Measurements from ENCODE around the gene SEZ6L2.
"Not testable (repeated sequence)": the region's sequence is repeated elsewhere in the genome, so short reads cannot be mapped to it uniquely, and the experiment has no call there.

SEZ6L2 gene

GRCh38 chr16:29899516-29900101 is at the start of gene SEZ6L2:
Gene SEZ6L2 (minus strand): TSS chr16:29899550. CDS start chr16:29899019, 531 bp downstream.
- peak; percentile 91 for DNase-seq

DNA sequence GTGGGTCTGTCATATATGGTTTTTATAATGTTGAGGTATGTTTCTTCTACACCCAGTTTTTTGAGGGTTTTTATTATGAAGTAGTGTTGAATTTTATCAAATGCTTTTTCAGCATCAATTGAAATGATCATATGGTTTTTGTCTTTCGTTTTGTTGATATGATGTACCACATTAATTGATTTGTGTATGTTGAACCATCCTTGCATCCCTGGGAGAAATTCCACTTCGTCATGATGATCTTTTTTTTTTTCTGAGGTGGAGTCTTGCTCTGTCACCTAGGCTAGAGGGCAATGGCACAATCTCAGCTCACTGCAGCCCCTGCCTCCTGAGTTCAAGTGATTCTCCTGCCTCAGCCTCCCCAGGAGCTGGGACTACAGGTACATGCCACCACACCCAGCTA is 48.5 kb upstream of the SEZ6L2 start:
- no peak for DNase-seq

DNA sequence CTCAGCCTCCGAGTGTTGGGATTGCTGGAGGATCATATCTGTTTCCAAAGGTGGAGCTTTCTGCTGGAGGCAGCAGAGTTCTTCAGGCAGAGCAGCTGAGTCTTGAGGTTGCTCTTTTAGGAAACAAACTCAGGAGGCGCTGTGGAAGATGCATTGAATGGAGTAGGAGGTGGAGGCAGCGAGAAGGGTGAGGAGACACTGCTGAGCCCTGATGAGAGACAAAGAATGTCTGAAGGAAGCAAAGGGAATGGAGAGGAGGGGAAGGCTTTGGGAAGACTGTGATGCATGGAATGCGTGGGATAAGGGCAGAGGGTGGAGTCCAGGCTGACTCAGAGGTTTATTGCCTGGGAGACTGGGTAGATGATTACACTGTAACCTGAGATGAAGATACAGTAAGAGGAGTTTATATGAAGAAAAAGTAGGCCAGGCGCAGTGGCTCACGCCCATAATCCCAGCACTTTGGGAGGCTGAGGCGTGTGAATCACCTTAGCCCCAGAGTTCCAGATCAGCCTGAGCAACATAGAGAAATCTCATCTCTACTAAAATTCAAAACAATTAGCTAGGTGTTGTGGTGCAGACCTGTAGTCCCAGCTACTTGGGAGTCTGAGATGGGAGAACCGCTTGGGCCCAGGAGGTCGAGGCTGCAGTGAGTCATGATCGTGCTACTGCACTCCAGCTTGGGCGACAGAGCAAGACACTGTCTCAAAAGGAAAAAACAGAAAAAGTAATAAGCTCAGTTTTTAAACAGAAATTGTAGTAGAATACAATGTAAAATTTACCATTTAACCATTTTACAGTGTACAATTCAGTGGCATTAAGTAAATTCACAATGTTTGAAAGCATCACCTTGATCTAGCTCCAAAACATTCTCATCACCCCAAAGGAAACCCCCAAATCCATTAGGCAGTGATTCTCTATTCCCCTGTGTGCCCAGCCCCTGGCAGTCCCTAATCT is 44.8 kb upstream of the SEZ6L2 start:
- no peak for DNase-seq

DNA sequence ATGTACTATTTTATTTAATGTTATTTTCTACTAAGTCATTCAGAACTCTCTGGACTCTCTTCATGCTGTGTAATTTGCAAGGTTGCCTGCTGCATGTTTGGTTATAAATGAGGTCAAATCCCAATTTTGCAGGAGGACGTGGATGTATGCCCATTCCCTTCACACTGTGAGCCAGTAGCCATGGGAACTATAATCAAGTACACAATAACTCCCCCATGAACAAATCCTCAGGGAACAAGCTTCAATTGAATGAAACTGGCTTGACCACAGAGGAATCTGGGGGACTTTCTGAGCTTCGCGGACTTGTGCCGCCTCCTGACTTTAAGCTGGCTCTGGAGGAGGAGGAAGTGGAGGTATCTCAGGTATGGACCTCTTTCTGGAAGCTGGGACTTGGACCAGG is 41.3 kb upstream of the SEZ6L2 start:
- DNase-seq = no peak

DNA sequence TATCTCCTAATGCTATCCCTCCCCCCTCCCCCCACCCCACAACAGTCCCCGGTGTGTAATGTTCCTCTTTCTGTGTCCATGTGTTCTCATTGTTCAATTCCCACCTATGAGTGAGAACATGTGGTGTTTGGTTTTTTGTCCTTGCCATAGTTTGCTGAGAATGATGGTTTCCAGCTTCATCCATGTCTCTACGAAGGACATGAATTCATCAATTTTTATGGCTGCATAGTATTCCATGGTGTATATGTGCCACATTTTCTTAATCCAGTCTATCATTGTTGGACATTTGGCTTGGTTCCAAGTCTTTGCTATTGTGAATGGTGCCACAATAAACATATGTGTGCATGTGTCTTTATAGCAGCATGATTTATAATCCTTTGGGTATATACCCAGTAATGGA is 32.4 kb upstream of the SEZ6L2 start:
- DNase-seq = not testable (repeated sequence)

- no peak for DNase-seq
Observed at GRCh38 chr16:29927070-29927905, 27.9 kb upstream of the SEZ6L2 start.

DNA sequence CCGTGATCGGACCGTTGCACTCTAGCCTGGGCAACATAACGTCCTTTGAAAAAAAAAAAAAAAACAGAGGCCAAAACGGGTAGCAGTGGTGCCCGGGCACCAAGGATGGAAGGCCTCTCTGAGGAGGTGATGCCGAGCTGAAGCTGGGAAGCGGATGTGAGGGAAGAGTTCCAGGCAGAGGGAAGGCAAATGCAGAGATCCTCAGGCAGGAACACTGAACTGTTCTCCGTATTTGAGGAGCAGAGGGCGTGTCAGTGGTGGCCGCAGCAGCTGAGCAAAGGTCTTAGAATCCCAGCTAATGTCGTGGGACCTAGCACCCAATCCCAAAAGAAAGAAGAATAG is 27.3 kb upstream of the SEZ6L2 start:
- no peak for DNase-seq

GRCh38 chr16:29925781-29926710 is 26.7 kb upstream of the SEZ6L2 start, which contains the start of gene KCTD13:
Gene KCTD13 (minus strand): TSS chr16:29926226. CDS start chr16:29926033, 193 bp downstream.
- peak; percentile 50 for DNase-seq

- no peak for DNase-seq
Observed at GRCh38 chr16:29925105-29925756, 25.9 kb upstream of the SEZ6L2 start.

DNA sequence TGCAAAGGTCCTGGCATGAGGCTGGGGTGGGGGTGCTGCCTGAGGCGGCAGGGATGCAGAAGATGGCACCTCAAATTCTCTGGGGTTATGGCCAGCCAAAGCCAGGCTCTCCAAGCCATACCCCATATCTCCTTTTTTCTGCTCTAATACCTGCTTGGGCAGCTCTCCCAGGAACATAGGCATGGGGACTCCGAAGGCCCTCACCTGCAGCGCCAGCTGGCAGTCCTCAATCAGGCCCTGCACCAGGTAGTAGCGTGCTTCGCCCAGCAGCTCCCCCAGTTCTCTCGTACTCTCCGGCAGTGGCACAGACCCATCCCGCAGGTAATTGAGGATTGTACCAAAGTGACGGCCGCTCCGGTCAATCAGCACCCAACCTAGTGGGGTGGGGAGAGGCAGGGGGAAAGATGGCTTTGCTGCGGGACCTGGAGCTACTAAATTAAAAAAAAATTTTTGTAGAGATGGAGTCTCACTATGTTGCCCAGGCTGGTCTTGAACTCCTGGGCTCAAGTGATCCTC is 23.7 kb upstream of the SEZ6L2 start:
- no peak for DNase-seq

GRCh38 chr16:29922326-29922725 is 23.0 kb upstream of the SEZ6L2 start:
- DNase-seq = no peak

DNA sequence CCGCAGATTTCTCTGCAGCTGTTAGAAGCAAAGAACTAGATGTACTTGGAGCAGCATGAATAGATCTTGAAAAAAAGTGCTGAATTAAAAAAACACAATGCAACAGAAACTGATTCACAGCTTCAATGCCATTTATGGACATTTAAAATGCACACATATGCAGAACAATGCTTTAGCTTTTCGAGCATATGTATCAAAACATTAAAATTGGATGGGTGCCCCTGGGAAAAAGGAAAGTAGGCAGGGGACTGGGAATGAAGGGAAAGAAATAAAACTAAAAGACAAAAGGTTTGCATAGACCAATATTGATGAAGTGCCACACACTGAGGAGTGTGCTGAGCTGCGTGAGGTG is 21.7 kb upstream of the SEZ6L2 start:
- no peak for DNase-seq

GRCh38 chr16:29920288-29921033 is 21.1 kb upstream of the SEZ6L2 start:
- no peak for DNase-seq

- no peak for DNase-seq
Observed at GRCh38 chr16:29916979-29917378, 17.6 kb upstream of the SEZ6L2 start.

DNA sequence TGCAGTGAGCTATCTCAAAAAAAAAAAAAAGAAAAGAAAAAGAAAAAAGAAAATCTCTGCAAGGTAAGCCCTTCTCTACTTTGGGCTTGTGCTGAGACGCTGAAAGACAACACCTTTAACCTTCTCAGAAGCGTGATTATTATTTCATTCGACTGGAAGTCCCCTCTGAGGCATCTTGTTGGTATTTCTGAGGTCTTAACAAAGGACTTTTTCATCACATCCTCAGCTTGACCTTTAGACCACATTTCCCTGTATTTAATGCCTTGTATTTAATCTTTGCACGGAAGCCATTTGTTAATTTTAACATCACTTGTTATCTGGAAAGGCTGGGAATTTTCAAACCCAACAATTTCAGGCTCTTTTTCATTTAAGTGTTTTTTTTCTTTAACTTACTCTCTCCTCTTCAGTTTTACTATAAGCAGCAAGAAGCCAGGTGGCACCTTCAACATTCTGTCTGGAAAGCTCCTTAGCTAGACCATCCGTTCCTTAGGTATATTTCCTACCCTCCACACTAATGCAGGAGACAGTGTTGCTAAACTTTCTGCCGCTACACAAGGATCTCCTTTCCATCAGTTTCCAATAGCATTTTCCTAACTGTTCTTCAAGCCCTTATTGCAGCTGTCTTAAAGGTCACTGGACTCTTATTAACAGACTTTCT is 16.4 kb upstream of the SEZ6L2 start:
- no peak for DNase-seq

- DNase-seq = no peak
Observed at GRCh38 chr16:29913514-29913913, 14.2 kb upstream of the SEZ6L2 start.

DNA sequence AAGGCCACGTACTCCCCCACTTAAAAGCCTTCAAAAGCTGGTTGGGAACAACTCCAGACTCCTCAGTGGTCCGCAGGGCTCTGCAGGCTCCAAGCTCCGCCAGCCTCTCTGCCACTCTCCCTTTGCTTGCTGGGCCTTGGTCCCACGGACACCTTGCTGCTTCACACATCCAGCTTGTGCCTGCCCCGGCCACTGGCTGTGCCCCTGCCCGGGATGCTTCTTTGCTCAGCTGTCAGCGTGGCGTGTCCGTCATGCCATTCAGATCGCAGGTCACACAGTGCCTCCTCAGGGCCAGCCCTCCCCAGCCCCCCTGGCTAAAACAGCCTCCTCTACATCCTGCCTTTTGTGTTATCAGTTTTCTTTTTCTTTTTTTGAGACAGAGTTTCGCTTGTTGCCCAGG is 12.7 kb upstream of the SEZ6L2 start:
- no peak for DNase-seq

- DNase-seq = no peak
Observed at GRCh38 chr16:29911676-29912010, 12.3 kb upstream of the SEZ6L2 start.

DNA sequence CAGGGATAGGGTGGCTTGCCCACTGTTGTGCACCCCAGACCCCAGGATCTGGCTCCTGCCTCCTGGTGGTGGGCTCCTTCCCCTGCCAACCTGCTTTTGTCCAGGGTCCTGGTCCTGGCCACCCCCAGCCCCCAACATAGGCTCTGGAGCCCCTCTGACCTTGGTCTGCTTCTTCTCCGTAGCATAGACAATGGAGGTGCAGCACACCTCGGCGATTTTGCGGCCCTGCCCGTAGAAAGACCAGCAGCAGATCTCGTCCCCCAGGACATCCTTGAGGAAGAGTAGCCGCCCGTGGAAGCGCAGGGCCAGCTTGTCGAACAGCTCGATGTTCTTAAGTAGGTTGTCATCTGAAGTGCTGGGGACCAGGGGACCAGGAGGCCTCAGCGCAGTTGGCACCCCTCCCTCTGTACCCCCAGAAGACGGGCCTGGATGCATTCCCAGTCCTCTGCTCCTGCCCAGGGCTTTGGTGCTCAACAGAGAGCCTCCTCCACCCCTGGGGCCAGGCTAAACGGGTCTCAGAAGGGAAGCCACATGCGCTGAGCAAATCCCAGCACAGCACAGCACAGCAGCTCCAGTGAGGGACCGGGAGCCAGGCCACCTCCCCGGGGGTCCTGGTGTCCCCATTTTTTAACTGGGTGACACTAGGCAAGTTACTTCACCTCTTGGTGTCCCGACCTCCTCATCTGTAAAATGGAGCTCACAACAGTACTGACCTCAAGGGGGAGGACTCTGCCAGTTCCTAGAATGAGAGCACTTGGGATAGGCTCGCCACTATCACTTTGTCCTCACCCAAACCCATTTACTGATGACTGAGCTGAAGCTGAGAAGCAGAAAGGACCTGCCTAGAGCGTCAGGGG is 11.7 kb upstream of the SEZ6L2 start:
- no peak for DNase-seq
